Peyer's patch (tissue), 4 donors: ENCODE data around the gene NR1D1. TPM values are rescaled to one million over a fixed set of nuclear protein-coding genes. Genes with fewer than 3 reads are reported as not detected.

Experiments used
- DNase-seq, 3 donors: peaks; one replicate each; pipeline ENCODE4 v3.0.0-alpha.2; 2017 to 2019
- H3K27ac ChIP-seq, 4 donors: fragments of 200-600 bp; sonication (generic); one replicate each; pipeline ENCODE4 v1.5.1; 2016 to 2019
- H3K27me3 ChIP-seq, 2 donors: fragments of 200-600 bp; sonication (generic); one replicate each; pipeline ENCODE4 v1.5.1; 2019
- H3K36me3 ChIP-seq, 3 donors: fragments of 200-600 bp; sonication (generic); one replicate each; pipeline ENCODE4 v1.5.1; 2016 to 2019
- H3K4me1 ChIP-seq, 4 donors: fragments of 200-600 bp; sonication (generic); one replicate each; pipeline ENCODE4 v1.5.1; 2016 to 2019
- H3K4me3 ChIP-seq, 4 donors: fragments of 200-600 bp; sonication (generic); 1 replicate in 3 of 4; 2 replicates in 1 of 4; pipeline ENCODE4 v1.5.1; 2016 to 2019; ENCODE audit warnings: mild to moderate bottlenecking in 1 of 4
- H3K9me3 ChIP-seq, 4 donors: fragments of 200-600 bp; sonication (generic); one replicate each; pipeline ENCODE4 v1.5.1; 2016 to 2019; ENCODE audit warnings: mild to moderate bottlenecking in 1 of 4
- POLR2A ChIP-seq, 2 donors: fragments of 450-650 bp; IDR thresholded peaks; one replicate each; pipeline ENCODE4 v1.5.1; 2017; ENCODE audit warnings: antibody characterized with exemption in 2 of 2, mild to moderate bottlenecking in 2 of 2, moderate library complexity in 2 of 2
- total RNA-seq, 4 donors: library from RNA; depleted of rRNA; stranded (reverse); fragments of >200 nt; gene quantifications; one replicate each; pipeline ENCODE4 v1.1.0, GENCODE V29; 2016
- TF ChIP-seq, protein P1 (sequence below), 6 experiments: fragments of 450-650 bp in 4 of 6; fragments of 200-600 bp in 2 of 6; sonication (generic) in 1 of 6; IDR thresholded peaks; one replicate each; pipeline ENCODE4 v1.5.1; 2017 to 2019; ENCODE audit warnings: antibody characterized with exemption in 6 of 6, mild to moderate bottlenecking in 3 of 6, moderate library complexity in 1 of 6

The NR1D1 gene
- total RNA-seq, 4 donors from 2014 or later: 13.2 to 38.8 (median 18.9) TPM

DNA sequence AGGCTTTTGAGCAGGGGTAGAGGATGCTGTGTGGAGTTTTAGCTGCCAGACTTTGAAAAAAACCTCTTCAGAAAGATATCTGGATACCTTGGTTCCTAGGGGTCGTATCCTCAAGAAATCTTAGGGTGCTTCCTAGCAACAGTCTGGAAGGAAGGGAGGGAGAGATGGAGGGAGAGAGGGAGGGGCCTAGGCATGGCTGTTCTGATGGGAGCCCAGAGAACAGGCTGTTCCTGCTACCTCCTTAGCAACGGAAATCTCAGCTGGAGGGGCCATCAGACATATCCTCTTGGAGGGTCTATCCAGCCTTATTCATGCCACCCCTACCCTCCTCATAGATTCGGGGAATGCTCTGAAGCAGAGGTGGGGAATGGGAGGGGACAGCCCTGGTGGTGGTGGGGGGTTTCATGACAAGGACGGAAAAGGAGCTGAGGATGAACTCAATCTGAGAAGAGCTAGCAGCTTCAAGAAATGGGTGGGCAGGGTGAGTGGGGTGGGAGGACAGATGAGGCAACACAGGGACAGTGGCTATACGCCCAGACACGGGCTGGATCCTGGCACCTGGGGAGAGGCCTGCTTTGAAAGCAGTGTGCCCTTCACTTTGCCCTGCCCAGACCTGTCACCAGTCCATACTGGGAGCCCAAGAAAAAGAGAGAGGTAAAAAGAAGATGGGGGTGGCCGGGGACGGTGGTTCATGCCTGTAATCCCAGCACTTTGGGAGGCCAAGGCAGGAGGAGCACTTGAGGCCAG lies 40.5 kb downstream of the NR1D1 start:
- Histone ChIP-seq H3K4me3 (no peak overlapping the region), H3K9me3 (no peaks in the 10 kb centered on the region), H3K27ac (peak overlapping the region in 1 of 4 donors; percentile 22), H3K36me3 (no peaks in the 10 kb centered on the region), H3K27me3 (no peaks in the 10 kb centered on the region), H3K4me1 (peaks cover 0 to 33% (median 7%) of the 10 kb centered on the region in 4 donors)
- DNase-seq: no peak
- TF ChIP-seq, protein P1, sequence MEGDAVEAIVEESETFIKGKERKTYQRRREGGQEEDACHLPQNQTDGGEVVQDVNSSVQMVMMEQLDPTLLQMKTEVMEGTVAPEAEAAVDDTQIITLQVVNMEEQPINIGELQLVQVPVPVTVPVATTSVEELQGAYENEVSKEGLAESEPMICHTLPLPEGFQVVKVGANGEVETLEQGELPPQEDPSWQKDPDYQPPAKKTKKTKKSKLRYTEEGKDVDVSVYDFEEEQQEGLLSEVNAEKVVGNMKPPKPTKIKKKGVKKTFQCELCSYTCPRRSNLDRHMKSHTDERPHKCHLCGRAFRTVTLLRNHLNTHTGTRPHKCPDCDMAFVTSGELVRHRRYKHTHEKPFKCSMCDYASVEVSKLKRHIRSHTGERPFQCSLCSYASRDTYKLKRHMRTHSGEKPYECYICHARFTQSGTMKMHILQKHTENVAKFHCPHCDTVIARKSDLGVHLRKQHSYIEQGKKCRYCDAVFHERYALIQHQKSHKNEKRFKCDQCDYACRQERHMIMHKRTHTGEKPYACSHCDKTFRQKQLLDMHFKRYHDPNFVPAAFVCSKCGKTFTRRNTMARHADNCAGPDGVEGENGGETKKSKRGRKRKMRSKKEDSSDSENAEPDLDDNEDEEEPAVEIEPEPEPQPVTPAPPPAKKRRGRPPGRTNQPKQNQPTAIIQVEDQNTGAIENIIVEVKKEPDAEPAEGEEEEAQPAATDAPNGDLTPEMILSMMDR (IDR thresholded peaks at IDR 0.05): no peak
- no peak for TF ChIP-seq POLR2A (IDR thresholded peaks at IDR 0.05)

DNA sequence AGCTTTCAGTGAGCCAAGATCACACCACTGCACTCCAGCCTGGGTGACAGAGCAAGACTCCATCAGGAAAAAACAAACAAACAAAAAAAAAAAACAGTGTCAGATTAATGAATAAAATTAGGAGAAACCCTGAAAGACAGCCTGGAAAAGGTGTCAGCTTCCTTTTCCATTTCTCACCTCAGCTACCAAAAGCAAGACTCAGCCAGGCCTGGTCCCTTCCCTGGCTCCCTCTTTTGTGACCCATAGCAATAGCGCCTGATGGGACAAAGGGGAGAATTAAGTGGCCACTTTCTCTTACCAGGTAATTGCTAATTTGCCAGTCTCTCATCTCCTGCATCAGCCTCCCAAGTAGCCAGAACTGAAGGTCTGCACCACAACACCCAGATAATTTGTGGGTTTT lies 41.5 kb downstream of the NR1D1 start:
- Histone ChIP-seq H3K4me1 (peaks cover 0 to 27% (median 1%) of the 10 kb centered on the region in 4 donors), H3K4me3 (no peak overlapping the region), H3K36me3 (no peaks in the 10 kb centered on the region), H3K9me3 (no peaks in the 10 kb centered on the region), H3K27me3 (no peaks in the 10 kb centered on the region), H3K27ac (peak overlapping the region in 3 of 4 donors; percentile 47 to 78 (median 64))
- DNase-seq: no peak
- TF ChIP-seq, protein P1 (IDR thresholded peaks at IDR 0.05): no peak
- TF ChIP-seq POLR2A (IDR thresholded peaks at IDR 0.05): no peak

DNA sequence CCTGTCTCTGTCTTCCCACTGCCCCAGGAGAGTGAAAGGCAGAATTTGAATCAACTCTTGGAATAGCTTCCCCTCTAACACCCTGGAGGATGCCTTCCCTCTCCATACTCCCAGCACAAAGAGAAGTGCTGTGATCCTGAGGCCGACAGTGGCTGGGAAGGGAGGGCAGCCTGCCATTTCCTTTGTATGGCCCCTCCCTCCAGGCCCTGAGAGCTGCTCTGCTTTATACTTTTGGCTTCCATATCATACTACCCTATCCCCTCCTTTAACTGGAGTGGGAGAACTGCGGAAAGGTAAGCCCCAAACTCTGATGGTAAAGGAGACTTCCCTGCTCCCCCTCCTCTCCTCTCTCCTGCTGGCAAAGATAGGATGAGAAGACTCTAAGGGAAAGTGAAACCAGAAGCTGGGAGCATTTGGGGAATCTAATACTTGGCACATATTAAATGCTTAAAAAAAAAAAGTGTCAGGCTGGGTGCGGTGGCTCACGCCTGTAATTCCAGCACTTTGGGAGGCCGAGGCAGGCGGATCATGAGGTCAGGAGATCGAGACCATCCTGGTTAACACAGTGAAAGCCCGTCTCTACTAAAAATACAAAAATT lies 42.1 kb downstream of the NR1D1 start:
- Histone ChIP-seq H3K36me3 (no peaks in the 10 kb centered on the region), H3K4me1 (peaks cover 0 to 31% (median 2%) of the 10 kb centered on the region in 4 donors), H3K27ac (peak overlapping the region in 3 of 4 donors; percentile 47 to 78 (median 64)), H3K9me3 (no peaks in the 10 kb centered on the region), H3K4me3 (no peak overlapping the region), H3K27me3 (no peaks in the 10 kb centered on the region)
- TF ChIP-seq, protein P1 (IDR thresholded peaks at IDR 0.05): no peak
- no peak for TF ChIP-seq POLR2A (IDR thresholded peaks at IDR 0.05)
- DNase-seq: no peak

DNA sequence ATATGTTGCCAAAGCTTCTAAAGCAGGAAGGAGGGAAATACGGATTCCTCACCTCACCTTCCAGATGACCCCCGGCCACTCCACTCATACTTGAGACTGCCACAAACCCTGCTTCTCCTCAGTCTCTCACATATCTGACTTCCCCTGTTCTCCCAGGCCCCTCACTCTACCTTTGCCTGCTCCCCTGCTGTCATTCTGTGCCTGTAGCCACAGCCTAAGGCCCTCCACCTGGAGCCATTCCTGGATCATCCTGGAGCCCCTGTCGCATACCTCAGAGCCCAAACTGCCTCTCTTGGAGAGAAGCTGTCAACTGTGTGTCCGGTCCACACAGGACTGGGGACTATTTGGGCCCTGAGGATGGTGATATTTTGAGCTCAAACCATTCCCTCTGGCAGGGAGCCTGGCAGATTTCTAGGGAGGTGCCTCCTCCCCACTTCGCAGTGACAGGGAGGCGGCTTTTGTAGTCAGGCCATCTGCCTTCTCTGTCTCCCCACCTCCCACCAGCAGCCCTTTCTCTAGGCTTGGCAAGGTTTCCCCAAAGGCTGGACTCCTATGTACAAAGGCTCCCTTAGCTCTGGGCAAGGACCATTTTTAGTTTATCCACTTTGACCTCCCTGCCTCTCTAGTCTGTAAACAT lies 43.9 kb downstream of the NR1D1 start:
- Histone ChIP-seq H3K4me1 (peaks cover 0 to 25% (median 2%) of the 10 kb centered on the region in 4 donors), H3K27ac (no peak overlapping the region)

More for the DNA sequence above, 43.9 kb downstream of the NR1D1 start:
- no peaks in the 10 kb centered on the region for H3K9me3 ChIP-seq
- H3K27me3 ChIP-seq: no peaks in the 10 kb centered on the region
- H3K4me3 ChIP-seq: no peak overlapping the region
- TF ChIP-seq, protein P1 (IDR thresholded peaks at IDR 0.05): no peak
- DNase-seq: no peak
- H3K36me3 ChIP-seq: peaks cover 0 to 15% (median 0%) of the 10 kb centered on the region in 3 donors

Other genes with a start within 250 kb of the NR1D1 start
- 10 to 100 TPM in 1 of 4 donors, 1 to 10 TPM in 3; 5.4 to 45.4 (median 7.0) TPM for gene IKZF3, start 236.3 kb downstream of the NR1D1 start, total RNA-seq
- not detected for gene ZPBP2, start 232.4 kb downstream of the NR1D1 start, total RNA-seq
- gene GSDMB, start 182.0 kb downstream of the NR1D1 start, total RNA-seq: 100 to 1,000 TPM in 3 of 4 donors, 10 to 100 TPM in 1; 91.6 to 277 (median 235) TPM
- gene ORMDL3, start 173.0 kb downstream of the NR1D1 start, total RNA-seq: 10 to 100 TPM; 33.0 to 97.4 (median 79.0) TPM
- not detected for gene LRRC3C, start 172.9 kb downstream of the NR1D1 start, total RNA-seq
- 1 to 10 TPM in 2 of 4 donors, not detected in 2; 1.6 to 3.3 TPM for gene GSDMA, start 137.6 kb downstream of the NR1D1 start, total RNA-seq
- gene PSMD3, start 119.8 kb downstream of the NR1D1 start, total RNA-seq: 10 to 100 TPM; 65.2 to 87.9 (median 73.7) TPM
- gene CSF3, start 85.1 kb downstream of the NR1D1 start, total RNA-seq: not detected
- gene MED24, start 46.2 kb downstream of the NR1D1 start, total RNA-seq: 100 to 1,000 TPM in 3 of 4 donors, 10 to 100 TPM in 1; 77.9 to 176 (median 146) TPM
- gene THRA, start 37.6 kb downstream of the NR1D1 start, total RNA-seq: 10 to 100 TPM; 43.4 to 80.5 (median 68.5) TPM
- gene MSL1, start 21.4 kb upstream of the NR1D1 start, total RNA-seq: 100 to 1,000 TPM in 3 of 4 donors, 10 to 100 TPM in 1; 86.3 to 207 (median 117) TPM
- gene CASC3, start 39.9 kb upstream of the NR1D1 start, total RNA-seq: 100 to 1,000 TPM in 1 of 4 donors, 10 to 100 TPM in 3; 54.6 to 138 (median 57.5) TPM
- gene RAPGEFL1, start 76.9 kb upstream of the NR1D1 start, total RNA-seq: 100 to 1,000 TPM in 3 of 4 donors, 10 to 100 TPM in 1; 56.9 to 317 (median 207) TPM
- gene WIPF2, start 118.7 kb upstream of the NR1D1 start, total RNA-seq: 10 to 100 TPM; 20.6 to 34.3 (median 26.8) TPM
- gene CDC6, start 187.3 kb upstream of the NR1D1 start, total RNA-seq: 10 to 100 TPM in 1 of 4 donors, 1 to 10 TPM in 3; 2.5 to 21.5 (median 3.4) TPM
- 10 to 100 TPM; 46.2 to 93.3 (median 72.1) TPM for gene RARA, start 208.6 kb upstream of the NR1D1 start, total RNA-seq